Mesenchymal stem cell (in vitro differentiated cells and primary cell): ENCODE results near the gene PDZRN4.

ENCODE experiments used
- DNase-seq: peaks from one replicate; pipeline ENCODE4 v3.0.0-alpha.2; 2013
- H2AFZ ChIP-seq: one replicate; pipeline ENCODE4 v1.6.1; 2013; ENCODE audit warnings: low read depth, mild to moderate bottlenecking, control low read depth, inconsistent platforms, low read length, moderate library complexity
- H2AK5ac ChIP-seq: 2 replicates; pipeline ENCODE4 v1.6.1; 2013; ENCODE audit warnings: low read length, moderate library complexity, mild to moderate bottlenecking, inconsistent platforms; ENCODE audit not compliant: severe bottlenecking
- H2BK120ac ChIP-seq: one replicate; pipeline ENCODE4 v1.6.1; 2013; ENCODE audit warnings: low read depth, mild to moderate bottlenecking, inconsistent platforms, low read length, moderate library complexity
- H2BK12ac ChIP-seq, 2 experiments: one replicate each; pipeline ENCODE4 v1.6.1; 2013; ENCODE audit warnings: inconsistent platforms in 2 of 2, low read length in 2 of 2, mild to moderate bottlenecking in 2 of 2, moderate library complexity in 2 of 2, control low read depth in 1 of 2
- H2BK15ac ChIP-seq: one replicate; pipeline ENCODE4 v1.6.1; 2013; ENCODE audit warnings: mild to moderate bottlenecking, low read depth, inconsistent platforms; ENCODE audit not compliant: poor library complexity, severe bottlenecking
- H2BK5ac ChIP-seq: 2 replicates; pipeline ENCODE4 v1.6.1; 2013; ENCODE audit warnings: low read depth, mild to moderate bottlenecking, low read length, control low read depth, inconsistent platforms; ENCODE audit not compliant: poor library complexity, severe bottlenecking
- H3K14ac ChIP-seq, 2 experiments: one replicate each; pipeline ENCODE4 v1.6.1; 2013; ENCODE audit warnings: inconsistent platforms in 2 of 2, low read length in 2 of 2, control low read depth in 1 of 2, mild to moderate bottlenecking in 1 of 2, moderate library complexity in 1 of 2
- H3K18ac ChIP-seq, 2 experiments: one replicate each; pipeline ENCODE4 v1.6.1; 2013; ENCODE audit warnings: inconsistent platforms in 2 of 2, low read length in 2 of 2, control low read depth in 1 of 2, low read depth in 1 of 2, mild to moderate bottlenecking in 1 of 2
- H3K23ac ChIP-seq, 2 experiments: one replicate each; pipeline ENCODE4 v1.6.1; 2013; ENCODE audit warnings: inconsistent platforms in 2 of 2, low read length in 2 of 2, mild to moderate bottlenecking in 2 of 2, moderate library complexity in 2 of 2, control low read depth in 1 of 2
- H3K27ac ChIP-seq: 2 replicates; pipeline ENCODE4 v1.5.1; 2013; ENCODE audit warnings: mild to moderate bottlenecking, moderate library complexity, low read length, control low read depth, inconsistent platforms; ENCODE audit not compliant: poor library complexity, severe bottlenecking
- H3K27me3 ChIP-seq, 2 experiments: 2 replicates each; pipeline versions ENCODE4 v1.6.1 to v1.7.0; 2013; ENCODE audit warnings: low read length in 2 of 2, mild to moderate bottlenecking in 2 of 2, moderate library complexity in 2 of 2, control low read depth in 1 of 2, inconsistent platforms in 1 of 2; ENCODE audit not compliant: control insufficient read depth in 1 of 2, insufficient read depth in 1 of 2
- H3K36me3 ChIP-seq, 2 experiments: 2 replicates each; pipeline versions ENCODE4 v1.6.1 to v1.7.0; 2013; ENCODE audit warnings: low read length in 2 of 2, control low read depth in 1 of 2, inconsistent platforms in 1 of 2, low read depth in 1 of 2, mild to moderate bottlenecking in 1 of 2; ENCODE audit not compliant: insufficient read depth in 2 of 2, control insufficient read depth in 1 of 2
- H3K4ac ChIP-seq, 2 experiments: one replicate each; pipeline ENCODE4 v1.6.1; 2013; ENCODE audit warnings: inconsistent platforms in 2 of 2, low read length in 2 of 2, mild to moderate bottlenecking in 2 of 2, moderate library complexity in 2 of 2, control low read depth in 1 of 2, low read depth in 1 of 2
- H3K4me1 ChIP-seq: 2 replicates; pipeline ENCODE4 v1.6.1; 2013; ENCODE audit warnings: low read depth, low read length, control low read depth; ENCODE audit not compliant: control insufficient read depth, insufficient read depth
- H3K4me2 ChIP-seq: 2 replicates; pipeline ENCODE4 v1.6.1; 2013; ENCODE audit warnings: low read length, mild to moderate bottlenecking, inconsistent platforms; ENCODE audit not compliant: poor library complexity, severe bottlenecking
- H3K4me3 ChIP-seq, 2 experiments: 2 replicates each; pipeline versions ENCODE4 v1.5.1 to v1.7.0; 2013; ENCODE audit warnings: low read length in 2 of 2, mild to moderate bottlenecking in 2 of 2, control low read depth in 1 of 2, low read depth in 1 of 2; ENCODE audit not compliant: insufficient read depth in 1 of 2
- H3K79me1 ChIP-seq: replicated peaks from 2 replicates; pipeline ENCODE4 v1.6.1; 2013; ENCODE audit warnings: mild to moderate bottlenecking, control low read depth, low read length, inconsistent platforms; ENCODE audit not compliant: poor library complexity, severe bottlenecking
- H3K9ac ChIP-seq: 2 replicates; pipeline ENCODE4 v1.7.0; 2013; ENCODE audit warnings: mild to moderate bottlenecking, low read length, moderate library complexity
- H3K9me3 ChIP-seq: 2 replicates; pipeline ENCODE4 v1.7.0; 2013; ENCODE audit warnings: mild to moderate bottlenecking, low read length; ENCODE audit not compliant: control insufficient read depth
- H4K8ac ChIP-seq: one replicate; pipeline ENCODE4 v1.6.1; 2013; ENCODE audit warnings: inconsistent platforms, mild to moderate bottlenecking, low read length, moderate library complexity
- H4K91ac ChIP-seq: one replicate; pipeline ENCODE4 v1.6.1; 2013; ENCODE audit warnings: mild to moderate bottlenecking, low read length, inconsistent platforms
- WGBS: methylation state at CpG from one replicate; pipeline ENCODE4 v1.1.7; 2013; ENCODE audit warnings: mixed read lengths; 5-methylcytosine and 5-hydroxymethylcytosine counted together

Gene PDZRN4

DNA sequence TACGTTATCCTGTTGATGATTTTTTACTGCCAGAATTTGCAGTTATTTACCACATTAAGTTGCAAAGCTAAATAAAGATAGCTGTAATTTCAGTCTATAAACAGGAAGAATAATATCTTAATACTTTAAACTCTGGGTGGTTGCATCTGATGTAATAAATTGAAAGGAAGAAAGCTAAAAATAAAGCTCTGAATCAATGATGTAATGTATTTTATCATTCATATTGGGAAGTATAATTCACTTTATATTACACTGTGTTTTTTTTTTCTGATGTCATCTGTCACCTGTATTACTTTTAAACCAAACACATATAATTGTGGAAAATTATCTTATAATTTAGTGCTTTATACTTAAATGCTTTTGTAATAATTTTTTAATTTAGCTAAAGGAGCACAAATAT lies 37.1 kb downstream of the PDZRN4 start:
- Histone ChIP-seq H3K4me3 (no peak overlapping the region), H4K8ac (no peak overlapping the region), H4K91ac (no peak overlapping the region), H2BK15ac (no peak overlapping the region), H3K9me3 (no peaks in the 10 kb centered on the region), H3K4ac (no peak overlapping the region), H3K79me1 (no peaks in the 10 kb centered on the region), H3K4me2 (no peak overlapping the region), H3K23ac (no peak overlapping the region), H3K4me1 (no peaks in the 10 kb centered on the region), H3K27ac (no peak overlapping the region), H3K14ac (no peak overlapping the region), H3K27me3 (no peaks in the 10 kb centered on the region), H3K36me3 (no peaks in the 10 kb centered on the region), H2AFZ (no peak overlapping the region), H2BK12ac (no peak overlapping the region), H2AK5ac (no peak overlapping the region), H2BK120ac (no peak overlapping the region), H3K9ac (no peak overlapping the region), H2BK5ac (no peak overlapping the region), H3K18ac (no peak overlapping the region)
- no peak for DNase-seq
- no CpG with 5 or more reads among the region's 1 CpG for WGBS

GRCh38 chr12:41228066-41228820 lies 40.1 kb downstream of the PDZRN4 start:
- H4K8ac ChIP-seq = no peak overlapping the region
- H2BK12ac ChIP-seq = no peak overlapping the region
- H3K4ac ChIP-seq = no peak overlapping the region
- 69% methylated on average over 2 of the region's 3 CpGs for WGBS
- H3K18ac ChIP-seq = no peak overlapping the region
- peaks cover 2% of the 10 kb centered on the region for H3K9me3 ChIP-seq
- no peaks in the 10 kb centered on the region for H3K79me1 ChIP-seq
- no peaks in the 10 kb centered on the region for H3K36me3 ChIP-seq
- H2AFZ ChIP-seq = no peak overlapping the region
- no peak overlapping the region for H3K9ac ChIP-seq
- no peak overlapping the region for H4K91ac ChIP-seq
- no peak overlapping the region for H3K23ac ChIP-seq
- no peak overlapping the region for H3K14ac ChIP-seq
- no peak for DNase-seq
- no peak overlapping the region for H3K4me3 ChIP-seq
- no peaks in the 10 kb centered on the region for H3K27me3 ChIP-seq
- no peak overlapping the region for H2BK120ac ChIP-seq
- H2AK5ac ChIP-seq = no peak overlapping the region
- no peak overlapping the region for H3K4me2 ChIP-seq
- H3K27ac ChIP-seq = no peak overlapping the region
- H3K4me1 ChIP-seq = no peaks in the 10 kb centered on the region
- no peak overlapping the region for H2BK5ac ChIP-seq
- no peak overlapping the region for H2BK15ac ChIP-seq

DNA sequence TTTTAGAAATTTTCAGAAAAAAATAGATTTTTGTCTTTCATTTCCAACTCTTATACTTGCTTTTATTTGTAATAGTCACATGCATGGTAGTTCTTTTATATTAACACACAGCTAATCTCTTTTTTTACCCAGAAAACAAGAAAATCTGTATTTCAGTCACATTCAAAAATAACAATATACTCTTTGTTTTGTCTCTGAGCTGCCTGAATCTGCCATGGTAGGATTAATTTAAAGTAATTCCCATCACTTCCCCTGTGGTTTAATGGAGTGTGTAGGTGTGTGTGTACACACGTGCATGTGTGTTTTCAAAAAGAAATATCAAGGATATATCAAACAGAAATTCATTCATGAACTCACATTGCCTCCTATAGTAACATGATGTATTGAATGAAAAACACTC lies 42.6 kb downstream of the PDZRN4 start:
- Histone ChIP-seq H2BK15ac (no peak overlapping the region), H3K4me1 (no peaks in the 10 kb centered on the region), H3K4ac (no peak overlapping the region), H3K79me1 (no peaks in the 10 kb centered on the region), H3K4me3 (no peak overlapping the region), H3K9me3 (peaks cover 2% of the 10 kb centered on the region), H2AFZ (no peak overlapping the region), H2BK12ac (no peak overlapping the region), H4K8ac (no peak overlapping the region), H3K36me3 (no peaks in the 10 kb centered on the region), H2BK120ac (no peak overlapping the region), H3K14ac (no peak overlapping the region), H4K91ac (no peak overlapping the region), H3K9ac (no peak overlapping the region), H3K4me2 (no peak overlapping the region), H3K23ac (no peak overlapping the region), H3K27ac (no peak overlapping the region), H2BK5ac (no peak overlapping the region), H3K18ac (no peak overlapping the region), H2AK5ac (no peak overlapping the region), H3K27me3 (no peaks in the 10 kb centered on the region)
- WGBS = no CpG with 5 or more reads among the region's 1 CpG
- DNase-seq = no peak

- Histone ChIP-seq H4K91ac (no peak overlapping the region), H3K36me3 (no peaks in the 10 kb centered on the region), H2AK5ac (no peak overlapping the region), H3K14ac (no peak overlapping the region), H3K27ac (no peak overlapping the region), H4K8ac (no peak overlapping the region), H3K4me2 (no peak overlapping the region), H3K9ac (no peak overlapping the region), H3K4ac (no peak overlapping the region), H2AFZ (no peak overlapping the region), H2BK15ac (no peak overlapping the region), H3K79me1 (no peaks in the 10 kb centered on the region), H2BK120ac (no peak overlapping the region), H3K4me1 (no peaks in the 10 kb centered on the region), H2BK5ac (no peak overlapping the region), H2BK12ac (no peak overlapping the region), H3K4me3 (no peak overlapping the region), H3K9me3 (peaks cover 2% of the 10 kb centered on the region), H3K18ac (no peak overlapping the region), H3K23ac (no peak overlapping the region), H3K27me3 (no peaks in the 10 kb centered on the region)
- WGBS = 74% methylated on average over 3 of the region's 4 CpGs
- no peak for DNase-seq
These were observed 46.6 kb downstream of the PDZRN4 start for GRCh38 chr12:41234692-41235091.
